C4-2B (cell line): ENCODE data around the gene AMIGO3.

Experiments
- ZFX ChIP-seq: fragments of 450-650 bp; IDR thresholded peaks from 2 replicates; pipeline ENCODE4 v1.6.1; 2017
- TF ChIP-seq, protein P1 (sequence below): fragments of 450-650 bp; conservative IDR thresholded peaks from 2 replicates; pipeline ENCODE4 v1.5.1; 2017; ENCODE audit warnings: mild to moderate bottlenecking

- TF ChIP-seq, protein P1, sequence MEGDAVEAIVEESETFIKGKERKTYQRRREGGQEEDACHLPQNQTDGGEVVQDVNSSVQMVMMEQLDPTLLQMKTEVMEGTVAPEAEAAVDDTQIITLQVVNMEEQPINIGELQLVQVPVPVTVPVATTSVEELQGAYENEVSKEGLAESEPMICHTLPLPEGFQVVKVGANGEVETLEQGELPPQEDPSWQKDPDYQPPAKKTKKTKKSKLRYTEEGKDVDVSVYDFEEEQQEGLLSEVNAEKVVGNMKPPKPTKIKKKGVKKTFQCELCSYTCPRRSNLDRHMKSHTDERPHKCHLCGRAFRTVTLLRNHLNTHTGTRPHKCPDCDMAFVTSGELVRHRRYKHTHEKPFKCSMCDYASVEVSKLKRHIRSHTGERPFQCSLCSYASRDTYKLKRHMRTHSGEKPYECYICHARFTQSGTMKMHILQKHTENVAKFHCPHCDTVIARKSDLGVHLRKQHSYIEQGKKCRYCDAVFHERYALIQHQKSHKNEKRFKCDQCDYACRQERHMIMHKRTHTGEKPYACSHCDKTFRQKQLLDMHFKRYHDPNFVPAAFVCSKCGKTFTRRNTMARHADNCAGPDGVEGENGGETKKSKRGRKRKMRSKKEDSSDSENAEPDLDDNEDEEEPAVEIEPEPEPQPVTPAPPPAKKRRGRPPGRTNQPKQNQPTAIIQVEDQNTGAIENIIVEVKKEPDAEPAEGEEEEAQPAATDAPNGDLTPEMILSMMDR, result no peak
- TF ChIP-seq ZFX, result no peak
These were observed 2.1 kb upstream of the AMIGO3 start for GRCh38 chr3:49721596-49721895.
